ENCODE measurements around the gene CD3G.

DNA sequence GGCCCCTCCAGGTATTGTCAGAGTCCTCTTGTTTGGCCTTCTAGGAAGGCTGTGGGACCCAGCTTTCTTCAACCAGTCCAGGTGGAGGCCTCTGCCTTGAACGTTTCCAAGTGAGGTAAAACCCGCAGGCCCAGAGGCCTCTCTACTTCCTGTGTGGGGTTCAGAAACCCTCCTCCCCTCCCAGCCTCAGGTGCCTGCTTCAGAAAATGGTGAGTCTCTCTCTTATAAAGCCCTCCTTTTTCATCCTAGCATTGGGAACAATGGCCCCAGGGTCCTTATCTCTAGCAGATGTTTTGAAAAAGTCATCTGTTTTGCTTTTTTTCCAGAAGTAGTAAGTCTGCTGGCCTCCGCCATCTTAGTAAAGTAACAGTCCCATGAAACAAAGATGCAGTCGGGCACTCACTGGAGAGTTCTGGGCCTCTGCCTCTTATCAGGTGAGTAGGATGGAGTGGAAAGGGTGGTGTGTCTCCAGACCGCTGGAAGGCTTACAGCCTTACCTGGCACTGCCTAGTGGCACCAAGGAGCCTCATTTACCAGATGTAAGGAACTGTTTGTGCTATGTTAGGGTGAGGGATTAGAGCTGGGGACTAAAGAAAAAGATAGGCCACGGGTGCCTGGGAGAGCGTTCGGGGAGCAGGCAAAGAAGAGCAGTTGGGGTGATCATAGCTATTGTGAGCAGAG is 39.4 kb upstream of the CD3G start, which contains the start of gene CD3E:
- TF ChIP-seq POLR2AphosphoS5 (IDR thresholded peaks at IDR 0.05): no peak
- no peak for TF ChIP-seq POLR2A (IDR thresholded peaks at IDR 0.05)

Measured in spleen (tissue), 3 donors.